ENCODE data around the gene PRLH. TPM values are rescaled to one million over a fixed set of nuclear protein-coding genes. Genes with fewer than 3 reads are reported as not detected.

PRLH gene
- total RNA-seq, 1 donor from 2014 or later, result not detected

DNA sequence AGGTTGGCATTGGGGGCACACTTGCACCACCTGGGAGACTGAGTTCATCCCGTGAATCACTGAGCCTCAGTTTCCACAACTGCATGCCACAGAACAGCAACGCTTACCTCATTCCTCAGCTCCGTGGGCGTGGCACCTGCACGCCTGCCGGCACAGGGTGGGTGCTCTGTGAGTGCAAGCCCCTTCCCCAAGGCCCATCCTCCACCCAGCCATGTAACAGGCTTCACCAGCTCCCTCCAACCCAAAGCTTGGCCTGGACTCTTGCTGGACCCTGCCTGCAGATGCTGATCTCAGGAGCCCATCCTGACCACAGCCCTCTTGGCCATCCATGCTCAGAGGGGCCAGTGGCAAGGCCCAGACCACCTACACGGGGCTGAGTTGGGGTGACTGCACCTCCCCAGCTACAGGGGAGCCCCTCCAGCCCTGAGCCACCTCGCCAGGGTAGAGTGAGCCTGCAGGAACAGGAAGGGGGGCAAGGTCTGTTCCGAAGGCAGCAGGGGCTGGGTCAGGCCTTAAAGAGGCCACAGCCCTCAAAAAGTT is 1.8 kb downstream of the PRLH start:
- DNase-seq (ENCODE audit: low read depth), result no peak

DNA sequence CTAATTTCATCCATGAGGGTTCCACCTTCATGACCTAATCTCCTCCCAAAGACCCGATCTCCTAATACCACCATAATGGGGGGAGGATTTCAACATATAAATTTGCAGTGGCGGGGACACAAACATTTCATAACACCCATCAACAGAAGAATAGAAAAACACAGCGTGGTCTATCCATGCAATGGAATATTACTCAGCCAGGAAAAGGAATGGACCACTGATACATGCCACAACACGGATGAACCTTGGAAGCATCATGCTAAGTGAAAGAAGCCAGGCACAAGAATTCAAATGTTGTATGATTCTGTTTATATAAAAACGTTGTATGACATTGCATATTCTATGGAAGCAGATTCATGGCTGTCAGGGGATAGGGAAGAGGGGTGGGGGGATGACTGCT is 2.7 kb downstream of the PRLH start:
- Histone ChIP-seq H3K4me3 (ENCODE audit: low read depth, low read length) (no peak overlapping the region), H3K36me3 (ENCODE audit: control insufficient read depth, insufficient read depth, low read length) (no peaks in the 10 kb centered on the region), H3K27me3 (ENCODE audit: control insufficient read depth, insufficient read depth, low read length) (no peaks in the 10 kb centered on the region)
- FAIRE-seq (no peak), DNase-seq (ENCODE audit: low read depth) (no peak)
- TF ChIP-seq, protein P1, sequence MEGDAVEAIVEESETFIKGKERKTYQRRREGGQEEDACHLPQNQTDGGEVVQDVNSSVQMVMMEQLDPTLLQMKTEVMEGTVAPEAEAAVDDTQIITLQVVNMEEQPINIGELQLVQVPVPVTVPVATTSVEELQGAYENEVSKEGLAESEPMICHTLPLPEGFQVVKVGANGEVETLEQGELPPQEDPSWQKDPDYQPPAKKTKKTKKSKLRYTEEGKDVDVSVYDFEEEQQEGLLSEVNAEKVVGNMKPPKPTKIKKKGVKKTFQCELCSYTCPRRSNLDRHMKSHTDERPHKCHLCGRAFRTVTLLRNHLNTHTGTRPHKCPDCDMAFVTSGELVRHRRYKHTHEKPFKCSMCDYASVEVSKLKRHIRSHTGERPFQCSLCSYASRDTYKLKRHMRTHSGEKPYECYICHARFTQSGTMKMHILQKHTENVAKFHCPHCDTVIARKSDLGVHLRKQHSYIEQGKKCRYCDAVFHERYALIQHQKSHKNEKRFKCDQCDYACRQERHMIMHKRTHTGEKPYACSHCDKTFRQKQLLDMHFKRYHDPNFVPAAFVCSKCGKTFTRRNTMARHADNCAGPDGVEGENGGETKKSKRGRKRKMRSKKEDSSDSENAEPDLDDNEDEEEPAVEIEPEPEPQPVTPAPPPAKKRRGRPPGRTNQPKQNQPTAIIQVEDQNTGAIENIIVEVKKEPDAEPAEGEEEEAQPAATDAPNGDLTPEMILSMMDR (IDR thresholded peaks at IDR 0.05; ENCODE audit: insufficient read depth, low read length, severe bottlenecking), result no peak

More for the DNA sequence above, 1.8 kb downstream of the PRLH start:
- TF ChIP-seq, protein P1 (IDR thresholded peaks at IDR 0.05; ENCODE audit: insufficient read depth, low read length, severe bottlenecking), result no peak
- no peak overlapping the region for H3K4me3 ChIP-seq (ENCODE audit: low read depth, low read length)
- H3K36me3 ChIP-seq (ENCODE audit: control insufficient read depth, insufficient read depth, low read length), result no peaks in the 10 kb centered on the region
- H3K27me3 ChIP-seq (ENCODE audit: control insufficient read depth, insufficient read depth, low read length), result no peaks in the 10 kb centered on the region
- no peak for FAIRE-seq

DNA sequence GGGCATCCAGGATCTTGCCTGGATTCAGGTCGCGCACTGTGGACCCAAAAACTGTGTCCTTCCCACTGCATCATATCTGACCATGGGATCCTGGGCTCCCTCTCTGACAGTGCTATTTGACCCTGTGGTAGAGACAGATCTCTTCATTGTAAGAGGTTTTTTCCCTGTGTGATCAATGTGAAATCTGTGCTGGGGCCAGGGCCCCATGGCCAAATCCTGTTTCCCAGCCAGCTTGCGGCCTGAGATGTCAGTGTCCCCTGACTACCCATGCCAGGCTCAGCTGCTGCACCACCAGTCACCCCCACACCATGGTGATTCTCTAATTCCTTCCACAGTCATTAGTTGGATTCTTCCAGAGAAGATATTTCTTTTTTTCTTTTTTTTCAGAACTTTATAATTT is 3.5 kb downstream of the PRLH start:
- FAIRE-seq, result no peak
- TF ChIP-seq, protein P1 (IDR thresholded peaks at IDR 0.05; ENCODE audit: insufficient read depth, low read length, severe bottlenecking), result no peak
- no peaks in the 10 kb centered on the region for H3K36me3 ChIP-seq (ENCODE audit: control insufficient read depth, insufficient read depth, low read length)
- H3K4me3 ChIP-seq (ENCODE audit: low read depth, low read length), result no peak overlapping the region
- no peak for DNase-seq (ENCODE audit: low read depth)
- no peaks in the 10 kb centered on the region for H3K27me3 ChIP-seq (ENCODE audit: control insufficient read depth, insufficient read depth, low read length)

DNA sequence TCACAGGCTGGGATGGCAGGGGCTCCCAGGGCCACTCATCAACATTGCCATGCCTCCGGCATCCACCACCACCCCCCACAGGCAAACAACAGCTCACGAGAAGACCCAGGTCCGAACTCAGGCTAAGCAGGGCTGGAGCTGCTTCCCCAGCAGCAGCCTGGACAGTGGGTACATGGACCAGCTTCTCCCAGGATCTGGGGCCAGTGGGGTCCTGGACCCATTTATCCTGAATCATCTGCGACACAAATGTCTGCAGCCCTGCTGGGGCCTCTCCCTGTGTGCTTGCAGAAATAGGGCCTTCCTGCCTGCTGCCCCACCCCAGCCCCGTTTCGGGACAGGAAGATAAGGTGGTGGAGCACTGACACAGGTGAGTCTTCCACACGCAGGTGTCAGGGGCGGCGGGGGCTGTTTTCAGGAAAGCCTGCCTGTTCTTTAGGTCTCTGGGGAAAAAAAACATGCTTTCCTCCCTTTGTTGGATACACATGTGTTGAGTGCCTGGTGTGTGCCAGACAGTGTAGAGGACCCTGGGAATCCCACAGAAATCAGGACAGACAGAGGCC is 4.5 kb downstream of the PRLH start:
- no peak for DNase-seq (ENCODE audit: low read depth)
- no peak for FAIRE-seq
- no peak overlapping the region for H3K4me3 ChIP-seq (ENCODE audit: low read depth, low read length)

DNA sequence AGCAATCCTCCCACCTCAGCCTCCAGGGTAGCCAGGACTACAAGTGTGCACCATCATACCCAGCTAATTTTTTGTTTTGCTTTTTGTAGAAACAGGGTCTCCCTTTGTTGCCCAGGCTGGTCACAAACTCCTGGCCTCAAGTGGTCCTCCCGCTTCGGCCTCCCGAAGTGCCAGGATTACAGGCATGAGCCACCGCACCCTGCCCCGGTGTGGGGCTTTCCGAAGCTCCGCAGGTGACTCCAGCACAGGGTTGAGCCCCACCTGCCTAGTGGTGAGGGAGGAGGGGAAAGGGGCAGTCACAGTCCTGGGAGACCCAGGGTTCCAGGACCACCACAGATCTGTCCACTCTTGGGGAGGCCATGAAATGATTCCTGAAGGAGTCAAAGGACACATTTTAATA is 5.2 kb downstream of the PRLH start:
- DNase-seq (ENCODE audit: low read depth) (no peak), FAIRE-seq (no peak)
- TF ChIP-seq, protein P1 (IDR thresholded peaks at IDR 0.05; ENCODE audit: insufficient read depth, low read length, severe bottlenecking), result no peak
- Histone ChIP-seq H3K4me3 (ENCODE audit: low read depth, low read length) (no peak overlapping the region), H3K36me3 (ENCODE audit: control insufficient read depth, insufficient read depth, low read length) (no peaks in the 10 kb centered on the region), H3K27me3 (ENCODE audit: control insufficient read depth, insufficient read depth, low read length) (no peaks in the 10 kb centered on the region)

More for the DNA sequence above, 4.5 kb downstream of the PRLH start:
- no peaks in the 10 kb centered on the region for H3K36me3 ChIP-seq (ENCODE audit: control insufficient read depth, insufficient read depth, low read length)
- TF ChIP-seq, protein P1 (IDR thresholded peaks at IDR 0.05; ENCODE audit: insufficient read depth, low read length, severe bottlenecking), result no peak
- no peaks in the 10 kb centered on the region for H3K27me3 ChIP-seq (ENCODE audit: control insufficient read depth, insufficient read depth, low read length)

All from bronchial epithelial cell (primary cell).